Measurements from ENCODE around the gene RBMY1A1.
"Not testable (repeated sequence)": the region's sequence is repeated elsewhere in the genome, so short reads cannot be mapped to it uniquely, and the experiment has no call there.

Gene RBMY1A1

DNA sequence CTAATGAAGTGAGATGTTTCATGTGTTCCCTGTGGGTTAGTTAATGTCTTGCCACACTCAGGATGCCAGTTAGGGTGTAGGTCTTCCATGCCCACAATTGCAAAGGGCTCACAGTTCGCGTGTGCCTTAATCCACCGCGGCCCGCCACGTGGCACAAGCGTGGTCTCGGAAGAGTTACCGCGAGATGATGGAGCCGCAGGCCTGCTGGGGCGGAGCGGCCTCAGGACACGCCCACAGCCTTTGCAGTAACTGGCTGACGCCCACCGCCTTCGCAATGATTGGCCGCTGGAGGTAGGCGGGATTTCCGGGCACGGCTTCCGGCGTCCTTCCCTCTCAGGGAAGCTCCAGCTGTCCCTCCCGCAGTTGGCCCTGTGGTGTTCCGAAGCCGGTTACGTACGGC lies at the start of gene RBMY1A1:
Gene RBMY1A1, plus strand, starts transcription at position 301 of the 400 bp plus-strand sequence. CDS start 2,013 bp downstream, outside the sequence.
- not testable (repeated sequence) for DNase-seq (ENCODE audit: low read depth)

DNA sequence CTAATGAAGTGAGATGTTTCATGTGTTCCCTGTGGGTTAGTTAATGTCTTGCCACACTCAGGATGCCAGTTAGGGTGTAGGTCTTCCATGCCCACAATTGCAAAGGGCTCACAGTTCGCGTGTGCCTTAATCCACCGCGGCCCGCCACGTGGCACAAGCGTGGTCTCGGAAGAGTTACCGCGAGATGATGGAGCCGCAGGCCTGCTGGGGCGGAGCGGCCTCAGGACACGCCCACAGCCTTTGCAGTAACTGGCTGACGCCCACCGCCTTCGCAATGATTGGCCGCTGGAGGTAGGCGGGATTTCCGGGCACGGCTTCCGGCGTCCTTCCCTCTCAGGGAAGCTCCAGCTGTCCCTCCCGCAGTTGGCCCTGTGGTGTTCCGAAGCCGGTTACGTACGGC lies 23.6 kb upstream of the RBMY1A1 start, which contains the start of gene RBMY1B:
Gene RBMY1B, plus strand, starts transcription at position 301 of the 400 bp plus-strand sequence. CDS start 2,013 bp downstream, outside the sequence.
- not testable (repeated sequence) for DNase-seq (ENCODE audit: low read depth)

GRCh38 chrY:21559316-21559984 lies 24.8 kb downstream of the RBMY1A1 start:
- not testable (repeated sequence) for DNase-seq (ENCODE audit: low read depth)

DNA sequence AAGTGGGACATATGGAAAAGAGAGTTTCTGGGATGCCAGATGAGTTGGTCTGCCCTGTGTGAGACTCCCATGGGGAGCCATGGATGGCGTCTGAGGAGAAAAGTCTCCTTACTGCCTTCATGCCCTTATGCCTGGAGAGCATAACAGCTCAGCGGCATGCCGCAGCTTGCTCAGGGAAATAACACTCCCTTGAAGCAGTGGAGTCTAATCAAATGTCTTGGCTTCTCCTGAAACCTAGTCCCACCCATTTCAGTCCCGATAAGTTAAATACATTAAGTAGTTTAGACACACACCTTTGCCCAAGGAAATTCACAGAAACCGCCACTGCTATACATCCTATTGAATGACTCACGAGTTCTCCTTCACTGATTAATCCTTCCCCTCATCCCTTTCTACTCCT lies 50.8 kb downstream of the RBMY1A1 start:
- no peak for DNase-seq (ENCODE audit: low read depth)

- DNase-seq (ENCODE audit: low read depth), result not testable (repeated sequence)
These were observed 51.8 kb downstream of the RBMY1A1 start for GRCh38 chrY:21586454-21586853.

GRCh38 chrY:21592059-21592458 lies 57.4 kb downstream of the RBMY1A1 start:
- DNase-seq (ENCODE audit: low read depth), result no peak

- DNase-seq (ENCODE audit: low read depth), result not testable (repeated sequence)
These were observed 61.6 kb downstream of the RBMY1A1 start for GRCh38 chrY:21596287-21596686.
